HG02852 (cell line): Measurements from ENCODE around the gene VPS25.
"Not testable (repeated sequence)": the region's sequence is repeated elsewhere in the genome, so short reads cannot be mapped to it uniquely, and the experiment has no call there.

Experiments used
- ATAC-seq: cut with Tn5 transposase; IDR thresholded peaks from one replicate; pipeline ENCODE4 v1.9.1; 2021; ENCODE audit warnings: mild to moderate bottlenecking, moderate library complexity; ENCODE audit not compliant: unreplicated experiment

VPS25 gene

DNA sequence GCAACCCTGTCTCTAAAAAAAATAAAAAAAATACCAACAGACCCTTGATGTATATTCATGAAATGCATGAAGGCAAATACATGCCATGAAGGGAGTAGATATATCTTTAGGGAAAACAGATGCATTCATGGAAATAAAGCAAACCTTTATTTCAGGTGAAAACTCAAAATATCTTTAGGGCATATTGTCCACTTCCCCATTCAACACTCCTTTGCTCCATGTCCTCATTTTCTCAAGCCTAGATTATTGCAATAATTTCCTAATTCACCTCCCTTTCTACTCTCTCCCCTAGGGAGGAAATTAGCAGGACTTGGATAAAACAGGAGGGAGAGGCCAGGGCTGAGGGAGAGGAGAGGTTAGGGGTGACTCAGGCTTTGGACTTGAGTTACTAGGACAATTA lies 5.7 kb upstream of the VPS25 start:
- no peak for ATAC-seq

- ATAC-seq: not testable (repeated sequence)
Measured at GRCh38 chr17:42768006-42768405, 5.2 kb upstream of the VPS25 start.

DNA sequence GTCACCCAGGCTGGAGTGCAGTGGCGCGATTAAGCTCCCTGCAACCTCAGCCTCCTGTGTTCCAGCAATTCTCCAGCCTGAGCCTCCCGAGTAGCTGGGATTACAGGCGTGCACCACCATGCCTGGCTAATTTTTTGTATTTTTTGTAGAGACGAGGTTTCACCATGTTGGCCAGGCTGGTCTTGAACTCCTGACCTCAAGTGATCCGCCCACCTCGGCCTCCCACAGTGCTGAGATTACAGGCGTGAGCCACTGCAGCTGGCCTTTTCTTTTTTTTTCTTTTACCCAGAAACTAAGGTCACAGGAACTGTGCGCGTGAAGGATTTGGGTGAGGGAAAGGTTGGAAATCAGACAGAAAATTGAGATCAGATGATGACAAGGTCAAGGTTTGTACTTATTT lies 3.3 kb upstream of the VPS25 start:
- ATAC-seq: not testable (repeated sequence)

- no peak for ATAC-seq
Measured at GRCh38 chr17:42772945-42773289, 332 bp upstream of the VPS25 start.

DNA sequence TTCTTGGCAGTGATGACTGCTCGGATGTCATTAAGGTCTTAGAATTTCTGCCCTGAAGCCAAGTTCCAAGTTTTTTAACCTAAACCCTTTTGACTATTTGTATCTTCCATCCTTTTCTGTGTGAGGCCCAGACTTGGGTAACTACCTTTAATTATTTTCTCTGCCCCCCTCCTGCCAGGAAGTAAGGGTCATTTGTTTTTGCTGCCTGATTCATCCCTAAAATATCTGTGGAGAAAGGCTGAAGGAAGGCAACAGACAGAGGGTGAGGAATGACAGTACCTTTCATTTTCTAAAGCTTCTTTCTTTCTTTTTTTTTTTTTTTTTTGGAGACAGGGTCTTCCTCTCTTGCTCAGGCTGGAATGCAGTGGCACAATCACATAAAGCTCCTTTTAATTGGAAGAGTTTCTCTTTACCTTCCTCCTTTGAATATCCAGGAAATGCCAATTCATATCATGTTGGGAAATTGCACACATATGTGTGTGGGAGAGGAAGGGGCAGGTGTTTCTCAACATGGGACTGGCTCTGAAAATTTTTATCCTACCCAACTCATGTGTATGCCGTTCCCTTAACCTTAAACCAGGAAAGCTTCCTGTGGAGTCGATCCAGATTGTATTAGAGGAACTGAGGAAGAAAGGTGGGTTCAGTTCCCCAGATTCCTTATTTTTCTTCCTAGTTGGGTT lies 957 bp downstream of the VPS25 start:
- no peak for ATAC-seq

- ATAC-seq: no peak
Measured at GRCh38 chr17:42775534-42776098, 2.4 kb downstream of the VPS25 start.

- ATAC-seq: no peak
Measured at GRCh38 chr17:42778570-42778969, 5.3 kb downstream of the VPS25 start.

- no peak for ATAC-seq
Measured at GRCh38 chr17:42779304-42779935, 6.2 kb downstream of the VPS25 start.

GRCh38 chr17:42779936-42780850 lies 6.9 kb downstream of the VPS25 start, which contains the start of gene WNK4:
WNK4 (plus strand) TSS chr17:42780610; CDS start chr17:42780699, 89 bp downstream.
- ATAC-seq: no peak

GRCh38 chr17:42780851-42781638 lies 7.8 kb downstream of the VPS25 start:
- ATAC-seq: no peak

GRCh38 chr17:42781639-42782165 lies 8.5 kb downstream of the VPS25 start:
- ATAC-seq: no peak

DNA sequence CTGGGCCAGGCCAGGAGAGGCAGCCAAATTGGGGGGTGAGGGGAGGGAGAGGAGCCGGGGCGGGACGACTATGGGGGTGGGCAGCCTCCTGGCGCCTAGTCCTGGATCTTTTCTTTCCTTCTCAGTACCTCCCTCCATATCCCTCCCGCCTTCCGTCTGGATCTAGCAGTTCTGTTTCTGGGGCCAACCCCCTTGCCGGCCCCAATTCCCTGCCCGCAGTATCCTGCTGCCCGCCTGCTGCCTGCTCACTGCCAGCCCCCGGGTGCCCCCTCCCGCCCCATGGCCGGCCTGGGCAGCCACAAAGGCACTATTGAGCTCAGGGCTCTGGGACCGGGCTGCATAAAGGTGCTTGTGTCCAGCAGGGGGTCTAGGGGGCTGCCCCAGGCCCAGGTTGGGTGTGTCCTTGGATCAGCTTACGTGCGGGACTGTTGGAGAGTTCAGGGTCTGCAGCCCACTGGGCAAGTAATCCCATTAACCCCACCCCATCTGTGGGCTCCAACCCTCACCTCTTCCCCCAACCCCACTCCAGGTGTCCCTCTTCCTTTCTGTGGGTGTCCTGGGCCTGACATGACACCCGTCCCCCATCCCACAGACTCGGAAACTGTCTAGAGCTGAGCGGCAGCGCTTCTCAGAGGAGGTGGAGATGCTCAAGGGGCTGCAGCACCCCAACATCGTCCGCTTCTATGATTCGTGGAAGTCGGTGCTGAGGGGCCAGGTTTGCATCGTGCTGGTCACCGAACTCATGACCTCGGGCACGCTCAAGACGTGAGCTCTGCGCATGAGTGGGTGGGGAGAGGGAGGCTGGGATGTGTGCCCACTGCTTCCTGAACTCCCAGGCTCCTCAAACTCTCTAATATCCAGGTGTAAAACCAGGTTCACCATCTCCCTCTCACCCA lies 9.2 kb downstream of the VPS25 start:
- ATAC-seq: no peak

DNA sequence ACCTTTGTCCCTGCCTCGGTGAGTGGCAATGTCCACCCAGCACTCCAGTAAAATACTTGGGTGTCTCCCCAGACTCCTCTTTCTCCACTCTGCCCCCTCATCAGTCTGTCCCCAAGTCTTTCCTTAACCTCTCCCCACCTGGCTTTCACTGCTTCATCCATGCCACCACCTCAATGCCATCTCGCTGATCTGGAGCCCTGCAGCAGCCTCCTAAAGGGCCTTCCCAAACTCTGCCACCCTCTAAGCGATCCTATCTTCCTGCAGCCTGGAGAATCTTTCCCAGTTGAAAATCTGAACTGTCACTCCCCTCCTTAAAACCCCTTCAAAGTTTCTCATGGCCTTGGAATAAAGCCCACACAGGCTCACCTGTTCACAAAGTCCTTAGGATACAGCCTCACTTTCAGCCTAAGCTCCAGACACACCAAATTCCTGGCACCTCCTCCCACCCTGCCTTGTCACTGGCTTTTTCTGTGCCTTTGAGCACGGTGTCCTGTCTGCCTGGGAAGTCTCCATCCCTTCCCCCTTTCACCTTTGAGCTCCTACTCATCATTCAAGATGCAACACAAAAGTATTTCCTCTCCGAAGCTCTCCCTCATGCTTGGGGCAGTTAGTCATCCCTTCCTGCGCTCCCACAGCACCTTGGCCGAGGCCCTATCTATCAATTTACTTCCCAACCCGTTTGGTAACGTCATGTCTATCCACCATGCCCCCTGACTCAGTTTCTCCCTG lies 10.0 kb downstream of the VPS25 start:
- ATAC-seq: no peak

DNA sequence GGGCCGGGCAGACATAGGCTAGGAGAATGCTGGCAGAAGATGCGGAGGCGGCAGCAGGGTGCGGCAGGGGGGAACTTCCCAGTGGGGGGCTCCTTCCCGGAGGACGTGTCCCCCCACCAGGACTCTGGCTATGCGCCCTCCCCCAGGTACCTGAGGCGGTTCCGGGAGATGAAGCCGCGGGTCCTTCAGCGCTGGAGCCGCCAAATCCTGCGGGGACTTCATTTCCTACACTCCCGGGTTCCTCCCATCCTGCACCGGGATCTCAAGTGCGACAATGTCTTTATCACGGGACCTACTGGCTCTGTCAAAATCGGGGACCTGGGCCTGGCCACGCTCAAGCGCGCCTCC lies 10.5 kb downstream of the VPS25 start:
- ATAC-seq: no peak

DNA sequence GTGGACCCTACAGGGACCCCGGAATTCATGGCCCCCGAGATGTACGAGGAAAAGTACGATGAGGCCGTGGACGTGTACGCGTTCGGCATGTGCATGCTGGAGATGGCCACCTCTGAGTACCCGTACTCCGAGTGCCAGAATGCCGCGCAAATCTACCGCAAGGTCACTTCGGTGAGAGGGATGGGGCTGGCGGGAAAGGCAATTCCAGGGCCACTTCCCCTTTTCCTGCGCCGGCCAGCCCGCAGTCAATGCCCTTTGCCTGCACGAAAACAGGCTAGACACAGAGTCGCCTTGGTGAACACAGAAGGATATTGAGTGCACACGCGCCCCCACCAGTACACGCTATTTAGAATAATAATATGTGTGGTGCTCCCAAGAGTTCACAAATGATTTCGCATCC lies 11.2 kb downstream of the VPS25 start:
- ATAC-seq: no peak

- ATAC-seq: no peak
Measured at GRCh38 chr17:42784811-42785592, 11.8 kb downstream of the VPS25 start.

GRCh38 chr17:42787266-42787665 lies 14.0 kb downstream of the VPS25 start:
- no peak for ATAC-seq

DNA sequence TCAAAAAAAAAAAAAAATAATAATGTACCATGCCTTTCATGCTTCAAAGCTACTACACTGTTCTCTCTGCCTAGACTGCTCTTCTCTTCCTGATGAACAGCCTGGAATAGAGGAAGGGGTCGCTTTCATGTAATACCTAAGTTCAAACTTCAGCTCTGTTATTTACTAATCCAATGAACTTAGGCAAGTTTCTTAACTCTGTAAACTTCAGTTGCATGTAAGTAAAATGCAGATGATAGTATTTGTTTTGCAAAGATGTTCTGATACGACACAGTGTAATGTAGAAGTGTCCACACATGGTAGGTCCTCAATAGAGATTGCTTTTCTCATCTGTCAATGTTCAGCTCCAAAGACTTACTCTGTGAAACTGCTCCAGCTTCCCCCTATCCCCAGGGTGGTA lies 18.7 kb downstream of the VPS25 start:
- no peak for ATAC-seq
